ENCODE data around the gene PLEKHS1.
"Not testable (repeated sequence)": the region's sequence is repeated elsewhere in the genome, so short reads cannot be mapped to it uniquely, and the experiment has no call there.

The PLEKHS1 gene

DNA sequence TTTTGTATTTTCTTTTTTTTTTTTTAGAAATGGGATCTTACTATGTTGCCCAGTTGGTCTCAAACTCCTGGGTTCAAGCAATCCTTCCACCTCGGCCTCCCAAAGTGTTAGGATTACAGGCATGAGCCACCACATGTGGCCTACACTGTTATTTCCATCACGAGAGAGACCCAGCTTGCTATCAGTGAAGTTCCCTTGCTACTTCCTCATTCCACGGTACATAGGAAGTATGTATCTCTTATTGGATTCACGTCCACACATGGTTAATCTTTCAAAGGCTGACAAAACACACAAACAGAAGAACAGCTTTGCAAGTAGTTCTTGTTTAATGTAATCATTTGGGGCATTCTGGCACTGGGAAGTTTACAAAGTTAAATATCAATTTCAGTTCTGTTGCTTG lies 51.5 kb downstream of the PLEKHS1 start:
- DNase-seq = no peak

DNA sequence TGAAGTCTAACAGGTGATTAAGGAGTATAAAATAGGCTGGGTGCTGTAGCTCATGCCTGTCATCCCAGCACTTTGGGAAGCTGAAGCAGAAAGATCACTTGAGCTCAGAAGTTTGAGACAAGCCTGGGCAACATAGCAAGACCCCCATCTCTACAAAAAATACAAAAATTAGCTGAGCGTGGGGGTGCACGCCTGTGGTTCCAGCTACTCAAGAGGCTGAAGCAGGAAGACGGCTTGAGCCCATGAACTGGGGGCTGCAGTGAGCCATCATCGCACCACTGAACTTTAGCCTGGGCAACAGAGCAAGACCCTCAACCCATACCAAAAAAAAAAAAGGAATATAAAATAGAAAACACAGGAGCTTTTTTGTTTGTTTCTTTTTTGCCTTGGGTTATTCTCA lies 55.0 kb downstream of the PLEKHS1 start:
- no peak for DNase-seq

GRCh38 chr10:113808168-113808567 lies 56.7 kb downstream of the PLEKHS1 start:
- DNase-seq = no peak

GRCh38 chr10:113814700-113815099 lies 63.2 kb downstream of the PLEKHS1 start:
- DNase-seq = not testable (repeated sequence)

DNA sequence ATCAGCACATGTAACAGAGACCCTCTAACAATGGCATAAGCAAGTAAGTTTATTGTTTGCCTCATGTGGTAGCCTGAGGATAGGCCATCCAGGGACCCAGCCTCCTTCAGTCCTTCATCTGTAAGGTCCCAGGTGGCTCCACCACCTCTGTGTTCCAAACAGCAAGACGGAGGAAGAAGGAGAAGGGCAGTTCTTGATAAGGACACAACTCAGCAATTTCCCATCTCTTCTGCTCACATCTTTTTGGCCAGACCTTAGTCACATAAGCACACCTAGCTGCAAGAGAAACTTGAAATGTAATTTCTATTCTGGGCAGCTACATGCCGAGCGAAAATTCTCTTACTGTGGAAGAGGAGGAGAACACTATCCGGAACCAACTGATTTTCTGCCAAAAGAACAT lies 68.5 kb downstream of the PLEKHS1 start:
- no peak for DNase-seq

DNA sequence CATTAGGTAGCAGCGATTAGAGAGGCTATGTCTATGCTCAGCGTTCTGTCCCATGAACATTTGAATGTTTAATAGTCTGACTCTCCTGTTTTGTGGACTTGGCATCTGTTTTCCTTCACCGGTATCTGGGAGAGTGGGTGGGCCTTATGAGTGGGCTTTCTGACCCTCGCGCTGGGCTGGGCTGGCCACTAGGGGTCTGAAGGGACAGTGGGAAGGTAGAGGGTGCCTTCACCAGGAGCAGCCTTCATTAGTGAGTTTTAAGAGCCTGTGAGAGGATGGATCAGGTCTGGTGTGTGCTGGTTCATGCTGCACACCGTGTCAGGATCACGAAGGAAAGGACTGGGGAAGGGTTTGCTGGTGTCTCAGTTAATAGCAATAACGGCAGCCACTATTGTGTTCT lies 69.0 kb downstream of the PLEKHS1 start:
- no peak for DNase-seq

GRCh38 chr10:113821306-113821705 lies 69.8 kb downstream of the PLEKHS1 start:
- DNase-seq = not testable (repeated sequence)

GRCh38 chr10:113822174-113822573 lies 70.7 kb downstream of the PLEKHS1 start:
- DNase-seq = no peak

- no peak for DNase-seq
Measured at GRCh38 chr10:113823389-113823788, 71.9 kb downstream of the PLEKHS1 start.

- DNase-seq = no peak
Measured at GRCh38 chr10:113825791-113826190, 74.3 kb downstream of the PLEKHS1 start.

DNA sequence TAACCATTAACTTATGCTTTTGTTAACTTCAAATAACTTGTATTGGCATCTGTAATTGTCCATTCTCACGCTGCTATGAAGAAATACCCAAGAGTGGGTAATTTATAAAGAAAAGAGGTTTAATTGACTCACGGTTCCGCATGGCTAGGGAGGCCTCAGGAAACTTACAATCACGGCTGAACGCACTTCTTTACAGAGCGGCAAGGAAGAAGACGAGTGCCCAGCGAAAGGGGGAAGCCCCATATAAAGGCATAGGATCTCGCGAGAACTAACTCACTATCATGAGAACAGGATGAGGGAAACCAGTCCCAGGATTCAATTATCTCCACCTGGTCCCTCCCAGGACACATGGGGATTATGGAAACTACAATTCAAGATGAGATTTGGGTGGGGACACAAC lies 77.1 kb downstream of the PLEKHS1 start:
- DNase-seq = not testable (repeated sequence)
